Astrocyte (in vitro differentiated cells and primary cell): ENCODE measurements around the gene SPTB.

Source experiments
- CTCF ChIP-seq: IDR thresholded peaks from 2 replicates; pipeline ENCODE4 v1.5.1; 2011; ENCODE audit warnings: low read depth, mild to moderate bottlenecking, inconsistent platforms, low read length, moderate library complexity; ENCODE audit not compliant: insufficient read depth
- EZH2 ChIP-seq: IDR thresholded peaks from 2 replicates; pipeline ENCODE4 v1.6.1; 2012; ENCODE audit warnings: mild to moderate bottlenecking, low read length, inconsistent platforms; ENCODE audit not compliant: insufficient read depth

- TF ChIP-seq CTCF (no peak), EZH2 (no peak)
Observed at GRCh38 chr14:64865992-64866391, 13.7 kb downstream of the SPTB start.
